ENCODE measurements around the gene CLK2. TPM values are rescaled to one million over a fixed set of nuclear protein-coding genes. Genes with fewer than 3 reads are reported as not detected.

The CLK2 gene
- total and polyA plus RNA-seq, 9 of the 15 experiments (the other 6 are each of a cell fraction or from before 2014, with no cell fraction given): 13.5 to 81.4 (median 39.6) TPM

GRCh38 chr1:155244368-155245162 is 28.7 kb downstream of the CLK2 start (continued):
- peak; percentile 52 for TF ChIP-seq POLR3A (IDR thresholded peaks at IDR 0.05; ENCODE audit: borderline replicate concordance, extremely low read depth, insufficient read depth, insufficient read length)
- TF ChIP-seq NFYB (IDR thresholded peaks at IDR 0.05; ENCODE audit: extremely low read depth, insufficient read length): no peak
- TF ChIP-seq ATF7 (IDR thresholded peaks at IDR 0.05): peak; percentile 92
- 0 out of 2 replicates have a peak, but pooled peaks have one; percentile 5 for TF ChIP-seq PBX2 (CRISPR knock-in tag; IDR thresholded peaks at IDR 0.05; ENCODE audit: low read depth)
- TF ChIP-seq PBX2 (tag; conservative IDR thresholded peaks at IDR 0.05; ENCODE audit: low read depth): peak; percentile 98
- peak; percentile 82; the same call in 1 of the 2 replicates for TF ChIP-seq KLF6 (CRISPR knock-in tag; IDR thresholded peaks at IDR 0.05; ENCODE audit: borderline replicate concordance)
- peak; percentile 68 for TF ChIP-seq SP2 (IDR thresholded peaks at IDR 0.05; ENCODE audit: extremely low read depth, low read depth, low read length, poor library complexity, severe bottlenecking)
- TF ChIP-seq IRF1 (CRISPR knock-in tag; IDR thresholded peaks at IDR 0.05; ENCODE audit: borderline replicate concordance): peak; percentile 78; the same call in 1 of the 2 replicates
- no peak for TF ChIP-seq STAG1 (CRISPR knock-in tag; IDR thresholded peaks at IDR 0.05; ENCODE audit: borderline replicate concordance)
- TF ChIP-seq ZC3H4 (CRISPR knock-in tag; IDR thresholded peaks at IDR 0.05; ENCODE audit: borderline replicate concordance): no peak
- peak; percentile 85 for TF ChIP-seq IRF9 (tag; IDR thresholded peaks at IDR 0.05)
- TF ChIP-seq ZBTB49 (CRISPR knock-in tag; IDR thresholded peaks at IDR 0.05; ENCODE audit: borderline replicate concordance): peak; percentile 45; the same call in 1 of the 2 replicates
- no peak for TF ChIP-seq SNIP1 (IDR thresholded peaks at IDR 0.05; ENCODE audit: low read depth)
- peak; percentile 78 for TF ChIP-seq POLR2B (IDR thresholded peaks at IDR 0.05; ENCODE audit: low read depth, partially characterized antibody)
- peak; percentile 93 to 95 for TF ChIP-seq NRF1 (conservative IDR thresholded peaks at IDR 0.05 in 1 of 2, IDR thresholded peaks at IDR 0.05 in 1 of 2)
